ENCODE measurements around the gene PPP1R2C. TPM values are rescaled to one million over a fixed set of nuclear protein-coding genes. Genes with fewer than 3 reads are reported as not detected.

The PPP1R2C gene
- total RNA-seq, 1 donor = not detected

- Histone ChIP-seq H3K27me3 (ENCODE audit: insufficient read depth, low read length) (no peaks in the 10 kb centered on the region), H3K4me1 (ENCODE audit: insufficient read depth, low read length) (no peaks in the 10 kb centered on the region), H3K27ac (ENCODE audit: low read depth, low read length) (no peak overlapping the region), H3K4me3 (ENCODE audit: insufficient read depth, low read length) (no peak overlapping the region), H3K9me3 (ENCODE audit: low read depth, low read length) (no peaks in the 10 kb centered on the region), H2AFZ (ENCODE audit: low read length) (no peak overlapping the region), H3K4me2 (ENCODE audit: insufficient read depth, low read length) (no peak overlapping the region), H4K20me1 (ENCODE audit: insufficient read depth, low read length) (no peaks in the 10 kb centered on the region), H3K79me2 (ENCODE audit: insufficient read depth, low read length) (no peaks in the 10 kb centered on the region), H3K36me3 (ENCODE audit: insufficient read depth, low read length) (no peaks in the 10 kb centered on the region)
- no peak for DNase-seq (ENCODE audit: insufficient read length, low spot score, missing footprints)
- no peak for TF ChIP-seq CTCF (IDR thresholded peaks at IDR 0.05; ENCODE audit: extremely low read depth, low read depth, low read length)
These were observed 1.8 kb downstream of the PPP1R2C start for GRCh38 chrX:42776195-42776594.

- H3K79me2 ChIP-seq (ENCODE audit: insufficient read depth, low read length) = no peaks in the 10 kb centered on the region
- H3K4me2 ChIP-seq (ENCODE audit: insufficient read depth, low read length) = no peak overlapping the region
- DNase-seq (ENCODE audit: insufficient read length, low spot score, missing footprints) = no peak
- no peak overlapping the region for H3K4me3 ChIP-seq (ENCODE audit: insufficient read depth, low read length)
- no peaks in the 10 kb centered on the region for H4K20me1 ChIP-seq (ENCODE audit: insufficient read depth, low read length)
- no peaks in the 10 kb centered on the region for H3K4me1 ChIP-seq (ENCODE audit: insufficient read depth, low read length)
- H3K36me3 ChIP-seq (ENCODE audit: insufficient read depth, low read length) = no peaks in the 10 kb centered on the region
- H3K27ac ChIP-seq (ENCODE audit: low read depth, low read length) = no peak overlapping the region
- no peak overlapping the region for H2AFZ ChIP-seq (ENCODE audit: low read length)
- TF ChIP-seq CTCF (IDR thresholded peaks at IDR 0.05; ENCODE audit: extremely low read depth, low read depth, low read length) = no peak
- no peaks in the 10 kb centered on the region for H3K9me3 ChIP-seq (ENCODE audit: low read depth, low read length)
- no peaks in the 10 kb centered on the region for H3K27me3 ChIP-seq (ENCODE audit: insufficient read depth, low read length)
These were observed 5.1 kb downstream of the PPP1R2C start for GRCh38 chrX:42772874-42773273.

- Histone ChIP-seq H3K79me2 (ENCODE audit: insufficient read depth, low read length) (no peaks in the 10 kb centered on the region), H3K36me3 (ENCODE audit: insufficient read depth, low read length) (no peaks in the 10 kb centered on the region), H3K27ac (ENCODE audit: low read depth, low read length) (no peak overlapping the region), H4K20me1 (ENCODE audit: insufficient read depth, low read length) (no peaks in the 10 kb centered on the region), H3K9me3 (ENCODE audit: low read depth, low read length) (no peaks in the 10 kb centered on the region), H3K4me3 (ENCODE audit: insufficient read depth, low read length) (no peak overlapping the region), H3K27me3 (ENCODE audit: insufficient read depth, low read length) (no peaks in the 10 kb centered on the region), H3K4me2 (ENCODE audit: insufficient read depth, low read length) (no peak overlapping the region), H2AFZ (ENCODE audit: low read length) (no peak overlapping the region), H3K4me1 (ENCODE audit: insufficient read depth, low read length) (no peaks in the 10 kb centered on the region)
- TF ChIP-seq CTCF (IDR thresholded peaks at IDR 0.05; ENCODE audit: extremely low read depth, low read depth, low read length) = no peak
- no peak for DNase-seq (ENCODE audit: insufficient read length, low spot score, missing footprints)
These were observed 6.2 kb downstream of the PPP1R2C start for GRCh38 chrX:42771506-42772335.

- Histone ChIP-seq H3K4me2 (ENCODE audit: insufficient read depth, low read length) (no peak overlapping the region), H3K27me3 (ENCODE audit: insufficient read depth, low read length) (no peaks in the 10 kb centered on the region), H4K20me1 (ENCODE audit: insufficient read depth, low read length) (no peaks in the 10 kb centered on the region), H3K36me3 (ENCODE audit: insufficient read depth, low read length) (no peaks in the 10 kb centered on the region), H2AFZ (ENCODE audit: low read length) (no peak overlapping the region), H3K9me3 (ENCODE audit: low read depth, low read length) (no peaks in the 10 kb centered on the region), H3K79me2 (ENCODE audit: insufficient read depth, low read length) (no peaks in the 10 kb centered on the region), H3K4me3 (ENCODE audit: insufficient read depth, low read length) (no peak overlapping the region), H3K27ac (ENCODE audit: low read depth, low read length) (no peak overlapping the region), H3K4me1 (ENCODE audit: insufficient read depth, low read length) (no peaks in the 10 kb centered on the region)
- TF ChIP-seq CTCF (IDR thresholded peaks at IDR 0.05; ENCODE audit: extremely low read depth, low read depth, low read length) = no peak
- DNase-seq (ENCODE audit: insufficient read length, low spot score, missing footprints) = no peak
These were observed 7.4 kb downstream of the PPP1R2C start for GRCh38 chrX:42770566-42770965.

Data from osteoblast (primary cell).